CD4-positive, alpha-beta T cell (primary cell): ENCODE results near the gene A3GALT2. TPM values are rescaled to one million over a fixed set of nuclear protein-coding genes. Genes with fewer than 3 reads are reported as not detected.

Source experiments
- ATAC-seq: fragments of 200-7000 bp; cut with Tn5 transposase; one replicate; pipeline ENCODE4 v1.10.0; 2022; ENCODE audit warnings: mild to moderate bottlenecking; ENCODE audit not compliant: poor library complexity
- CTCF ChIA-PET: fragments of 350-600 bp; sonication (Branson Sonifier 250); formaldehyde crosslinking; loops from one replicate; lab custom pipeline; 2021; ENCODE audit warnings: antibody characterized with exemption, inconsistent platforms; lab: Charles Lee
- POLR2A ChIA-PET: fragments of 350-600 bp; sonication (Branson Sonifier 250); formaldehyde crosslinking; loops from one replicate; lab custom pipeline; 2021; ENCODE audit warnings: antibody characterized with exemption, inconsistent platforms; lab: Charles Lee
- DNase-seq, 14 experiments: peaks; one replicate each; pipeline ENCODE4 v3.0.0-alpha.2; 2013 to 2020; ENCODE audit warnings: mixed read lengths in 2 of 14
- H3K27ac ChIP-seq, 2 donors: one replicate each; pipeline versions ENCODE4 v1.5.1 to v1.7.0; 2013; ENCODE audit warnings: low read length in 2 of 2, low read depth in 1 of 2, mild to moderate bottlenecking in 1 of 2
- H3K27me3 ChIP-seq, 2 experiments: 1 replicate in 1 of 2; 2 replicates in 1 of 2; pipeline versions ENCODE4 v1.6.1 to v1.7.0; 2013; ENCODE audit warnings: low read length in 2 of 2, control low read depth in 1 of 2, mild to moderate bottlenecking in 1 of 2, moderate library complexity in 1 of 2; ENCODE audit not compliant: insufficient read depth in 2 of 2, control insufficient read depth in 1 of 2
- H3K36me3 ChIP-seq: one replicate; pipeline ENCODE4 v1.6.1; 2013; ENCODE audit warnings: low read length, control low read depth; ENCODE audit not compliant: insufficient read depth
- H3K4me1 ChIP-seq: one replicate; pipeline ENCODE4 v1.6.1; 2013; ENCODE audit warnings: low read length, control low read depth; ENCODE audit not compliant: insufficient read depth
- H3K4me3 ChIP-seq: one replicate; pipeline ENCODE4 v1.5.1; 2013; ENCODE audit warnings: mild to moderate bottlenecking, low read length, moderate library complexity
- H3K9me3 ChIP-seq, 2 experiments: 1 replicate in 1 of 2; 2 replicates in 1 of 2; pipeline versions ENCODE4 v1.6.1 to v1.7.0; 2013; ENCODE audit warnings: low read length in 2 of 2, mild to moderate bottlenecking in 2 of 2, control low read depth in 1 of 2, moderate library complexity in 1 of 2; ENCODE audit not compliant: control insufficient read depth in 1 of 2, insufficient read depth in 1 of 2
- H3K27ac Mint-ChIP-seq: one replicate; pipeline ENCODE4 v1.8.0; 2020; ENCODE audit warnings: mixed read lengths
- H3K27me3 Mint-ChIP-seq: one replicate; pipeline ENCODE4 v1.8.0; 2021; ENCODE audit warnings: mixed read lengths
- H3K36me3 Mint-ChIP-seq: one replicate; pipeline ENCODE4 v1.8.0; 2021; ENCODE audit warnings: low read depth, mixed read lengths
- H3K4me1 Mint-ChIP-seq: one replicate; pipeline ENCODE4 v1.8.0; 2021; ENCODE audit warnings: low read depth, mixed read lengths
- H3K4me3 Mint-ChIP-seq: one replicate; pipeline ENCODE4 v1.8.0; 2020; ENCODE audit warnings: mild to moderate bottlenecking, mixed read lengths
- H3K9me3 Mint-ChIP-seq: one replicate; pipeline ENCODE4 v1.8.0; 2020; ENCODE audit warnings: mixed read lengths
- intact Hi-C, 2 experiments: fragments of 100-400 bp; cut with DNase I in 1 of 2; cut with micrococcal nuclease in 1 of 2; formaldehyde crosslinking; loops; one replicate each; pipeline versions ENCODE4 v1.15.1 to v1.9.0; 2023 to 2025; cut with DNase I, micrococcal nuclease
- total RNA-seq, 174 experiments: library from RNA in 2 of 174; stranded (reverse) in 2 of 174; gene quantifications; one replicate each; pipeline ENCODE4 v1.2.3 and lab custom pipeline; 2021 to 2026
- TF ChIP-seq, protein P1 (sequence below): fragments of 200-600 bp; IDR thresholded peaks from one replicate; pipeline ENCODE4 v1.8.0; 2022; ENCODE audit warnings: antibody characterized with exemption, mild to moderate bottlenecking

The A3GALT2 gene
- total RNA-seq, 2 experiments from 2014 or later, result not detected

DNA sequence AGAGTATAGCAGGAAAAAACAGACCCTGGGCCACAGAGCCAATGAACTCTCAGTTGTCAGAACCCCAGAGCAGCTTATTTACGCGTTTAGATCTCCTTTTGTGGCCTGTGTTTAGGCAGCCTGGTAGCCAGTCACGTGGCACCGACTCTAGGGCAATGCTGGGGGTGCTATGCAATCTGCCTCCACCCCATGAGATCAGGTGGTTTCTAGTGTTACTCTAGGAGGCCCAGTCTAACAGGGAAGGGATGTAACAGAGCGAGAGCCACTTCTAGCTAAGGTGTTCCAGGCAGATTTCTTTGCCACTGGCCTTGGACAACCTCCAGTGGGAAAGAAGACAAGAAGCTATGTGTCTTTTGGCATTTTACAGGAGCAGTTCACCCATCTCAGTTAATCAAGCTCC is 12.0 kb upstream of the A3GALT2 start:
- Histone ChIP-seq H3K36me3 (peaks cover 63% of the 10 kb centered on the region), H3K9me3 (no peaks in the 10 kb centered on the region), H3K27me3 (no peaks in the 10 kb centered on the region), H3K4me3 (no peak overlapping the region), H3K27ac (no peak overlapping the region), H3K4me1 (peaks cover 3% of the 10 kb centered on the region)
- ChIA-PET CTCF (no interaction called here), POLR2A (no interaction called here)
- Mint-ChIP-seq H3K36me3 (peaks cover 73% of the 10 kb centered on the region), H3K27me3 (no peaks in the 10 kb centered on the region), H3K9me3 (no peaks in the 10 kb centered on the region), H3K27ac (no peak overlapping the region), H3K4me3 (no peak overlapping the region), H3K4me1 (peaks cover 18% of the 10 kb centered on the region)
- DNase-seq, result no peak
- TF ChIP-seq, protein P1, sequence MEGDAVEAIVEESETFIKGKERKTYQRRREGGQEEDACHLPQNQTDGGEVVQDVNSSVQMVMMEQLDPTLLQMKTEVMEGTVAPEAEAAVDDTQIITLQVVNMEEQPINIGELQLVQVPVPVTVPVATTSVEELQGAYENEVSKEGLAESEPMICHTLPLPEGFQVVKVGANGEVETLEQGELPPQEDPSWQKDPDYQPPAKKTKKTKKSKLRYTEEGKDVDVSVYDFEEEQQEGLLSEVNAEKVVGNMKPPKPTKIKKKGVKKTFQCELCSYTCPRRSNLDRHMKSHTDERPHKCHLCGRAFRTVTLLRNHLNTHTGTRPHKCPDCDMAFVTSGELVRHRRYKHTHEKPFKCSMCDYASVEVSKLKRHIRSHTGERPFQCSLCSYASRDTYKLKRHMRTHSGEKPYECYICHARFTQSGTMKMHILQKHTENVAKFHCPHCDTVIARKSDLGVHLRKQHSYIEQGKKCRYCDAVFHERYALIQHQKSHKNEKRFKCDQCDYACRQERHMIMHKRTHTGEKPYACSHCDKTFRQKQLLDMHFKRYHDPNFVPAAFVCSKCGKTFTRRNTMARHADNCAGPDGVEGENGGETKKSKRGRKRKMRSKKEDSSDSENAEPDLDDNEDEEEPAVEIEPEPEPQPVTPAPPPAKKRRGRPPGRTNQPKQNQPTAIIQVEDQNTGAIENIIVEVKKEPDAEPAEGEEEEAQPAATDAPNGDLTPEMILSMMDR, result no peak
- intact Hi-C loops, result no loop called here
- no peak for ATAC-seq

DNA sequence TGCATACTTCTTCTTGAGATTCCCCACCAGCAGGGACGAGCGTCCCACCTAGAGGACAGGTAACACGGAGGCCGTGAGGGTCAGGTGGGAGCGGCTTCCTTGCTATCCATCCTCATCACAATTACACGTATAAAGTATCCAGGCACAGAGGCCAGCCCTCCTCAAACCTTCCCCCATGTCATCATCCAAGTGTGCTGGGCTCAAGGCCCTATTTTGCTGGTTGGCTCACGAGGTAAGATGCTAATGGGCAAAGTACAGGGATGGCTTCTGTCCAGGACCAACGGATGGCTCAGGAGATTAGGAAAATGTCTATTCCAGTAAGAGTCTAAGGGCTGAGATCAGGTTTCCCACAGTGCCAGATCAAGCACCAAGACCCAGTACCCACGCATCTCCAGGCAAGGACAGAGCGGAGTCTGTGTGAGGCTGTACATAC is 11.5 kb upstream of the A3GALT2 start:
- no peak overlapping the region for H3K27ac Mint-ChIP-seq
- Histone ChIP-seq H3K4me3 (no peak overlapping the region), H3K4me1 (peaks cover 3% of the 10 kb centered on the region), H3K27ac (no peak overlapping the region), H3K9me3 (no peaks in the 10 kb centered on the region), H3K36me3 (peaks cover 67% of the 10 kb centered on the region), H3K27me3 (no peaks in the 10 kb centered on the region)
- peaks cover 78% of the 10 kb centered on the region for H3K36me3 Mint-ChIP-seq
- ChIA-PET POLR2A (no interaction called here), CTCF (no interaction called here)
- no peaks in the 10 kb centered on the region for H3K27me3 Mint-ChIP-seq
- intact Hi-C loops, result no loop called here
- DNase-seq (no peak), ATAC-seq (no peak)
- no peak overlapping the region for H3K4me3 Mint-ChIP-seq
- H3K9me3 Mint-ChIP-seq, result no peaks in the 10 kb centered on the region
- TF ChIP-seq, protein P1, result no peak
- H3K4me1 Mint-ChIP-seq, result peaks cover 16% of the 10 kb centered on the region

DNA sequence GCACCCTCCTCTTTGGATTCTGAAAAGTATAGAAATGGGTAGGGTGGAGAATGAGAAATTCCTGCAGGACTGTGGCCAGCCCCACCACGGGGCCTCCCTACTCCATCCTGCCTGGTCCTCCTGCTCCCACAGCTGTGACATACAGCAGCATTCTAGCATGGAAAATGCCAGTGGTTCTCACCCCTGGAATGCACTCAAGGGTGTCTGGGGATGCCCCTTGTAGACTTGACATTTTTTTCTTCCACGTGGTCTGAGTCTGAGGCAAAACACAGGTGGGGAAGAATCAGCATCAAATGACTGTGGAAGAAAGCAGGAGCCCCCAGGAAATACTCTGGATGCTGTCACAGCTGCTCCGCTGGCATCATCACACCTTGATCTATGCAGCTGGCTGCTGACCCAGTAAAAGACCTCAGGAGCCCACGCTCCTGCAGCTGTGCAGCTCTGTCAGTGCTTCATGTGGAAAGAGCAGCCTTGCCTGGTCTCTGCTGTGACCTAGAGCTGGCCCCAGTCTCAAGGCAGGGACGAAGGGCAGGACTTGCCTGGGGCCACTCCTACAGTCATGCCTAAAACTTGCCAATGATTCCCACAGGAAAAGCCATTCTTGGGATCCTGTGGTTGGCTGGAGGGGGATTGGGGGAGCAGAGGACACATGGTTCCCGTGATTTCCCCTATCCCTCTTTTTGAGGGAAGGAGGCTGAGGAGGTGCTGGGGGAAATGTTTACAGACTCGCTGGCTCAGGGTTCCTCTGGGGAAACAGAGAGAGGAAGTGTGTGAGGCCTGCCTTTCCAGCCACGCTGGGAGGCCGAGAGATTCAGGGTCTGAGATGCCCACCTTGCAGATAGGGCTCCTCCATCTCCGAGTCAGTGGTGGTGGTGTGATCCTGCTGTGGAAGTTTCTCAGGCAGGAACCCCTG is 10.8 kb upstream of the A3GALT2 start:
- no peaks in the 10 kb centered on the region for H3K27me3 Mint-ChIP-seq
- ChIA-PET CTCF (no interaction called here), POLR2A (no interaction called here)
- H3K9me3 ChIP-seq, result no peaks in the 10 kb centered on the region
- no peak for DNase-seq
- no peak overlapping the region for H3K4me3 Mint-ChIP-seq
- H3K4me3 ChIP-seq, result no peak overlapping the region
- no peak overlapping the region for H3K27ac ChIP-seq
- peaks cover 85% of the 10 kb centered on the region for H3K36me3 Mint-ChIP-seq
- H3K4me1 Mint-ChIP-seq, result peaks cover 11% of the 10 kb centered on the region
- peaks cover 74% of the 10 kb centered on the region for H3K36me3 ChIP-seq
- peaks cover 3% of the 10 kb centered on the region for H3K4me1 ChIP-seq
- intact Hi-C loops, result no loop called here
- no peaks in the 10 kb centered on the region for H3K27me3 ChIP-seq
- no peaks in the 10 kb centered on the region for H3K9me3 Mint-ChIP-seq
- no peak for ATAC-seq
- TF ChIP-seq, protein P1, result no peak
- no peak overlapping the region for H3K27ac Mint-ChIP-seq
